ENCODE results near the gene PRSS36.

DNA sequence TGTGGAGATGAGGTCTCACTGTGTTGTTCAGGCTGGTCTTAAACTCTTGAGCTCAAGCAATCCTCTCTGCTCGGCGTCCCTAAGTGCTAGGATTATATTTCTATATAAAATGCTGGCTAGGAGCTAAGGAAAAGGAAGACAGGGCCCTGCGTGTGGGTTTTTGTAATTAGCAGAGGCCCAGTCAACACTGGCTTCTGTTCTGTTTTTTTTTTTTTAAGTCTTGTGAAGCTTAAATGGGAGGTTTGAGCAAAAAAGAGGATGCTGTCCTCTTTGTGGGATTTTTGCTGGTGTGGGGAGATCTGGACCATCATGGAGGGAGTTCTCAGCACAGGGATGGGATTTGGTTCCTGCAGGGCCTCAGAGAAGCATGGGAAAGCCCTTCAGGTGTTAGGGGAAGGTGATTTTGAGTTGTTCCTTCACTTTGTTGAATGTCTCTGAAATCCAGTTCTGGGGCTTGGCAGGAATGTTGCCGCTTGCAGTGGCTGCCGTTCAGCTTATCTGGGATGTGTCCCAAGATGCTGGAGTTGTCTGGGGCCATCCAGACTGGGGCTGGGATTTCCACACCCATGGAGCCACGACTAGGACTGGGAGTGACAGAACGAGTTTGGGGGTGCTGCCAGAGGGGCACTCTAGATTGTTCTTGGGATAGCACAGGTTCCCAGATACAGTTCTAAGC lies 48.5 kb upstream of the PRSS36 start:
- TF ChIP-seq CTCF (IDR thresholded peaks at IDR 0.05 in 8 of 11, conservative IDR thresholded peaks at IDR 0.05 in 3 of 11) (no peak), POLR2AphosphoS5 (IDR thresholded peaks at IDR 0.05) (peak; percentile 13 to 51 (median 28))
